WTC11 (cell line): Measurements from ENCODE around the gene MEIS1. TPM values are rescaled to one million over a fixed set of nuclear protein-coding genes. Genes with fewer than 3 reads are reported as not detected.

ENCODE experiments used
- ATAC-seq: fragments of 200-7000 bp; cut with Tn5 transposase; 2 replicates; pipeline ENCODE4 v1.10.0; 2021; ENCODE audit warnings: mild to moderate bottlenecking, moderate library complexity
- CTCF ChIA-PET: fragments of 300-600 bp; sonication (Branson Sonifier 250); formaldehyde crosslinking; loops from one replicate; lab custom pipeline; 2021; ENCODE audit warnings: antibody characterized with exemption; lab: Charles Lee
- POLR2A ChIA-PET: fragments of 350-600 bp; sonication (Branson Sonifier 250); formaldehyde crosslinking; loops from one replicate; lab custom pipeline; 2021; ENCODE audit warnings: antibody characterized with exemption; lab: Charles Lee
- DNase-seq: peaks from one replicate; pipeline ENCODE4 v3.0.0; 2021; ENCODE audit warnings: low spot score
- H3K27ac Mint-ChIP-seq: 2 replicates; pipeline ENCODE4 v1.8.0; 2021; ENCODE audit warnings: mixed read lengths
- H3K27me3 Mint-ChIP-seq: 2 replicates; pipeline ENCODE4 v1.8.0; 2021; ENCODE audit warnings: low read depth, mild to moderate bottlenecking, moderate library complexity, mixed read lengths
- H3K36me3 Mint-ChIP-seq: 2 replicates; pipeline ENCODE4 v1.8.0; 2021; ENCODE audit warnings: mixed read lengths
- H3K4me1 Mint-ChIP-seq: 2 replicates; pipeline ENCODE4 v1.8.0; 2022; ENCODE audit warnings: mixed read lengths
- H3K4me3 Mint-ChIP-seq: 2 replicates; pipeline ENCODE4 v1.8.0; 2021; ENCODE audit warnings: mild to moderate bottlenecking, moderate library complexity, mixed read lengths
- H3K9me3 Mint-ChIP-seq: 2 replicates; pipeline ENCODE4 v1.8.0; 2021; ENCODE audit warnings: mixed read lengths
- ATF1 ChIP-seq: sonication (generic); formaldehyde crosslinking; IDR thresholded peaks from 2 replicates; pipeline ENCODE4 v1.8.1; 2023; ENCODE audit warnings: mild to moderate bottlenecking, moderate library complexity, missing genetic modification reagents
- ATF2 ChIP-seq: sonication (generic); formaldehyde crosslinking; IDR thresholded peaks from 2 replicates; pipeline ENCODE4 v1.8.1; 2022; ENCODE audit warnings: low read depth, missing genetic modification reagents, borderline replicate concordance
- ATF3 ChIP-seq: sonication (generic); formaldehyde crosslinking; conservative IDR thresholded peaks from 2 replicates; pipeline ENCODE4 v1.8.1; 2022; ENCODE audit warnings: mild to moderate bottlenecking, missing genetic modification reagents
- ERG ChIP-seq: fragments of 250-450 bp; sonication (Bioruptor Pico); IDR thresholded peaks from 2 replicates; pipeline ENCODE4 v1.8.0; 2021; ENCODE audit warnings: mild to moderate bottlenecking
- FOXK1 ChIP-seq: sonication (generic); formaldehyde crosslinking; IDR thresholded peaks from 2 replicates; pipeline ENCODE4 v1.8.0; 2022; ENCODE audit warnings: mild to moderate bottlenecking, moderate library complexity, missing genetic modification reagents
- IRF2 ChIP-seq: sonication (generic); formaldehyde crosslinking; IDR thresholded peaks from 2 replicates; pipeline ENCODE4 v1.8.0; 2022; ENCODE audit warnings: low read depth, missing genetic modification reagents, borderline replicate concordance
- JUN ChIP-seq: sonication (generic); formaldehyde crosslinking; IDR thresholded peaks from 2 replicates; pipeline ENCODE4 v1.8.0; 2023; ENCODE audit warnings: mild to moderate bottlenecking, missing genetic modification reagents
- MXD4 ChIP-seq: fragments of 250-450 bp; sonication (Bioruptor Pico); IDR thresholded peaks from 2 replicates; pipeline ENCODE4 v1.8.0; 2021; ENCODE audit warnings: mild to moderate bottlenecking, moderate library complexity, borderline replicate concordance
- NR1H2 ChIP-seq: sonication (generic); formaldehyde crosslinking; IDR thresholded peaks from 2 replicates; pipeline ENCODE4 v1.9.0; 2021; ENCODE audit warnings: mild to moderate bottlenecking, moderate library complexity, missing genetic modification reagents
- PRDM15 ChIP-seq: sonication (generic); formaldehyde crosslinking; IDR thresholded peaks from 2 replicates; pipeline ENCODE4 v1.8.0; 2022; ENCODE audit warnings: missing genetic modification reagents
- RORB ChIP-seq: fragments of 250-450 bp; sonication (Bioruptor Pico); IDR thresholded peaks from 2 replicates; pipeline ENCODE4 v1.9.0; 2021; ENCODE audit warnings: mild to moderate bottlenecking
- SMAD3 ChIP-seq: sonication (generic); formaldehyde crosslinking; IDR thresholded peaks from 2 replicates; pipeline ENCODE4 v1.8.0; 2022; ENCODE audit warnings: missing genetic modification reagents, mild to moderate bottlenecking, borderline replicate concordance
- TEAD1 ChIP-seq: sonication (generic); formaldehyde crosslinking; IDR thresholded peaks from 2 replicates; pipeline ENCODE4 v1.8.0; 2022; ENCODE audit warnings: mild to moderate bottlenecking, missing genetic modification reagents
- ZNF138 ChIP-seq: sonication (generic); formaldehyde crosslinking; conservative IDR thresholded peaks from 2 replicates; pipeline ENCODE4 v1.8.1; 2022; ENCODE audit warnings: mild to moderate bottlenecking, moderate library complexity, missing genetic modification reagents
- ZNF317 ChIP-seq: sonication (generic); formaldehyde crosslinking; IDR thresholded peaks from 2 replicates; pipeline ENCODE4 v1.8.1; 2023; ENCODE audit warnings: low read depth, mild to moderate bottlenecking, moderate library complexity, missing genetic modification reagents, borderline replicate concordance
- ZNF423 ChIP-seq: fragments of 250-450 bp; sonication (Bioruptor Pico); IDR thresholded peaks from 2 replicates; pipeline ENCODE4 v2.1.2; 2022; ENCODE audit warnings: mild to moderate bottlenecking, moderate library complexity
- total RNA-seq: library from RNA; stranded (reverse); gene quantifications from 3 replicates; pipeline ENCODE4 v1.2.3, GENCODE V29; 2021

Gene MEIS1
- total RNA-seq, 1 experiment from 2014 or later: 0.48 TPM

- POLR2A ChIA-PET: interaction anchor here (1.7 kb wide), 1 partner anchor 142 kb away, joined by 6 read pairs; no protein-coding TSS in a partner anchor
- H3K36me3 Mint-ChIP-seq: no peaks in the 10 kb centered on the region
- H3K27ac Mint-ChIP-seq: no peak overlapping the region
- peak overlapping the region; percentile 82 for H3K4me3 Mint-ChIP-seq
- peaks cover 17% of the 10 kb centered on the region for H3K27me3 Mint-ChIP-seq
- peak; percentile 18 for ATAC-seq
- TF ChIP-seq RORB (CRISPR knock-in tag): no peak
- no peak for TF ChIP-seq IRF2 (CRISPR knock-in tag)
- TF ChIP-seq ZNF423 (CRISPR knock-in tag): no peak
- no peak for TF ChIP-seq ZNF317 (CRISPR knock-in tag)
- TF ChIP-seq, all 79 proteins: peak for 0
- Mint-ChIP-seq H3K4me1 (peaks cover 43% of the 10 kb centered on the region), H3K9me3 (no peaks in the 10 kb centered on the region)
- peak; percentile 55 for DNase-seq
- CTCF ChIA-PET: interaction anchor here (0.6 to 7.1 kb wide), 13 partner anchors 8 to 935 kb away, joined by 3 to 81 read pairs (median 6); partner anchors contain the start of gene MEIS1
These were observed 140.8 kb downstream of the MEIS1 start for GRCh38 chr2:66575625-66576310.

- H3K4me3 Mint-ChIP-seq: peak overlapping the region; percentile 75
- H3K27me3 Mint-ChIP-seq: peaks cover 15% of the 10 kb centered on the region
- H3K4me1 Mint-ChIP-seq: peaks cover 47% of the 10 kb centered on the region
- no peaks in the 10 kb centered on the region for H3K9me3 Mint-ChIP-seq
- H3K27ac Mint-ChIP-seq: no peak overlapping the region
- ATAC-seq (peak; percentile 4), DNase-seq (no peak)
- no peak for TF ChIP-seq ATF2
- TF ChIP-seq ZNF138 (CRISPR knock-in tag): no peak
- TF ChIP-seq JUN (CRISPR knock-in tag): no peak
- TF ChIP-seq ATF1 (CRISPR knock-in tag): no peak
- TF ChIP-seq FOXK1 (CRISPR knock-in tag): no peak
- no peak for TF ChIP-seq TEAD1
- TF ChIP-seq ATF3: no peak
- TF ChIP-seq IRF2 (CRISPR knock-in tag): no peak
- TF ChIP-seq NR1H2 (CRISPR knock-in tag): no peak
- no peak for TF ChIP-seq MXD4 (CRISPR knock-in tag)
- TF ChIP-seq PRDM15 (CRISPR knock-in tag): no peak
- TF ChIP-seq SMAD3: no peak
- no peak for TF ChIP-seq ERG (CRISPR knock-in tag)
- POLR2A ChIA-PET: interaction anchor here (1.4 to 1.7 kb wide), 2 partner anchors 141 to 143 kb away, joined by 3 to 6 read pairs; partner anchors contain the start of gene MEIS1
- no peaks in the 10 kb centered on the region for H3K36me3 Mint-ChIP-seq
- CTCF ChIA-PET: interaction anchor here (0.6 to 7.1 kb wide), 11 partner anchors 11 to 936 kb away, joined by 3 to 81 read pairs (median 6); partner anchors contain the start of gene MEIS1
These were observed 141.3 kb downstream of the MEIS1 start for GRCh38 chr2:66576311-66576560.
